SU-DHL-6 (cell line): ENCODE results near the gene ZNF491.

Experiments used
- H2AFZ ChIP-seq: fragments of 200-600 bp; sonication (generic); 2 replicates; pipeline ENCODE4 v1.6.1; 2014; ENCODE audit warnings: low read depth, mild to moderate bottlenecking, moderate library complexity, mixed read lengths, antibody characterized with exemption, low read length; ENCODE audit not compliant: severe bottlenecking
- H3F3A ChIP-seq: fragments of 200-600 bp; shearing (Covaris generic); 2 replicates; pipeline ENCODE4 v1.6.0; 2016; ENCODE audit warnings: antibody characterized with exemption, mild to moderate bottlenecking; ENCODE audit not compliant: insufficient read depth
- H3K27ac ChIP-seq: fragments of 200-600 bp; sonication (generic); 2 replicates; pipeline ENCODE4 v1.5.1; 2016; ENCODE audit warnings: low read depth, mild to moderate bottlenecking, low read length, moderate library complexity, mixed read lengths
- H3K27me3 ChIP-seq: fragments of 200-600 bp; sonication (generic), shearing (Covaris generic); 2 replicates; pipeline ENCODE4 v1.6.0; 2014; ENCODE audit warnings: mild to moderate bottlenecking, low read length
- H3K36me3 ChIP-seq: fragments of 200-600 bp; sonication (generic); 2 replicates; pipeline ENCODE4 v1.6.1; 2014; ENCODE audit warnings: mild to moderate bottlenecking, low read length, mixed read lengths
- H3K4me2 ChIP-seq: fragments of 300-600, 200-600 bp; shearing (Covaris generic), sonication (generic); 2 replicates; pipeline ENCODE4 v1.6.0; 2014; ENCODE audit warnings: low read length, low read depth, mild to moderate bottlenecking; ENCODE audit not compliant: poor library complexity, severe bottlenecking
- H3K4me3 ChIP-seq: fragments of 200-600 bp; sonication (generic); 2 replicates; pipeline ENCODE4 v1.5.1; 2014; ENCODE audit warnings: antibody characterized with exemption, low read length, mild to moderate bottlenecking, mixed read lengths; ENCODE audit not compliant: insufficient read depth, poor library complexity, severe bottlenecking
- H3K79me2 ChIP-seq: fragments of 200-600 bp; sonication (generic); 2 replicates; pipeline ENCODE4 v1.6.1; 2014; ENCODE audit warnings: mild to moderate bottlenecking, low read length, moderate library complexity; ENCODE audit not compliant: insufficient read depth
- H3K9ac ChIP-seq: fragments of 200-600 bp; sonication (generic); 2 replicates; pipeline ENCODE4 v1.7.0; 2014; ENCODE audit warnings: mild to moderate bottlenecking, low read length
- H3K9me2 ChIP-seq: fragments of 200-600 bp; sonication (generic); replicated peaks from 2 replicates; pipeline ENCODE4 v1.6.1; 2014; ENCODE audit warnings: low read length; ENCODE audit not compliant: insufficient read depth
- H3K9me3 ChIP-seq: fragments of 200-600 bp; sonication (generic); 2 replicates; pipeline ENCODE4 v1.6.1; 2014; ENCODE audit warnings: low read length, mixed read lengths; ENCODE audit not compliant: insufficient read depth
- H4K20me1 ChIP-seq: fragments of 200-600 bp; sonication (generic); 2 replicates; pipeline ENCODE4 v1.6.1; 2014; ENCODE audit warnings: low read depth, mild to moderate bottlenecking, antibody characterized with exemption, low read length, moderate library complexity, mixed read lengths
- CTCF ChIP-seq: fragments of 200-600 bp; sonication (generic); IDR thresholded peaks from one replicate; pipeline ENCODE4 v1.5.1; 2017; ENCODE audit warnings: antibody characterized with exemption, mild to moderate bottlenecking, low read length, moderate library complexity; ENCODE audit not compliant: insufficient read depth, poor library complexity, severe bottlenecking
- EZH2phosphoT487 ChIP-seq: fragments of 200-600 bp; sonication (generic), shearing (Covaris generic); conservative IDR thresholded peaks from 2 replicates; pipeline ENCODE4 v1.6.1; 2018; ENCODE audit warnings: mild to moderate bottlenecking, antibody characterized with exemption, low read length, moderate library complexity, mixed read lengths

ZNF491 gene

GRCh38 chr19:11798391-11799330, at the start of gene ZNF491:
Gene ZNF491, plus strand, starts transcription at chr19:11798523. Its CDS starts 7,431 bp downstream, at chr19:11805954.
- H4K20me1 ChIP-seq = no peaks in the 10 kb centered on the region
- H3K9me2 ChIP-seq = no peaks in the 10 kb centered on the region
- 0 out of 2 replicates have a peak, but pooled peaks cover 3% of the 10 kb centered on the region for H3K9me3 ChIP-seq
- no peaks in the 10 kb centered on the region for H3F3A ChIP-seq
- no peak within 1 kb of the TSS for H3K9ac ChIP-seq
- no peaks in the 10 kb centered on the region for H3K36me3 ChIP-seq
- H3K79me2 ChIP-seq = no peaks in the 10 kb centered on the region
- TF ChIP-seq EZH2phosphoT487 (no peak), CTCF (no peak)
- no peak within 1 kb of the TSS for H3K4me3 ChIP-seq
- H3K27ac ChIP-seq = no peak within 1 kb of the TSS
- no peak within 1 kb of the TSS for H2AFZ ChIP-seq
- no peaks in the 10 kb centered on the region for H3K27me3 ChIP-seq
- peak within 1 kb of the TSS; percentile 9 for H3K4me2 ChIP-seq

- Histone ChIP-seq H3K9me2 (no peaks in the 10 kb centered on the region), H3K36me3 (no peaks in the 10 kb centered on the region), H3K4me3 (no peak overlapping the region), H2AFZ (no peak overlapping the region), H3F3A (no peaks in the 10 kb centered on the region), H3K9ac (no peak overlapping the region), H3K9me3 (0 out of 2 replicates have a peak, but pooled peaks cover 6% of the 10 kb centered on the region), H3K4me2 (no peak overlapping the region), H3K27me3 (no peaks in the 10 kb centered on the region), H3K79me2 (no peaks in the 10 kb centered on the region), H4K20me1 (no peaks in the 10 kb centered on the region), H3K27ac (no peak overlapping the region)
- TF ChIP-seq CTCF = no peak
- no peak for TF ChIP-seq EZH2phosphoT487
These were observed 48.6 kb upstream of the ZNF491 start for GRCh38 chr19:11749751-11750150.

GRCh38 chr19:11752244-11752736, 46.0 kb upstream of the ZNF491 start:
- no peak overlapping the region for H3K4me3 ChIP-seq
- no peak overlapping the region for H3K27ac ChIP-seq
- H3K9ac ChIP-seq = no peak overlapping the region
- H2AFZ ChIP-seq = no peak overlapping the region
- peaks cover 17% of the 10 kb centered on the region for H3K9me3 ChIP-seq
- no peaks in the 10 kb centered on the region for H3K27me3 ChIP-seq
- no peaks in the 10 kb centered on the region for H3K9me2 ChIP-seq
- no peaks in the 10 kb centered on the region for H3F3A ChIP-seq
- H3K79me2 ChIP-seq = no peaks in the 10 kb centered on the region
- no peaks in the 10 kb centered on the region for H3K36me3 ChIP-seq
- no peak overlapping the region for H3K4me2 ChIP-seq
- TF ChIP-seq CTCF (no peak), EZH2phosphoT487 (no peak)
- H4K20me1 ChIP-seq = no peaks in the 10 kb centered on the region
